Endothelial cell of umbilical vein (primary cell): Measurements from ENCODE around the gene ANKS1A.

ENCODE experiments used
- EZH2 ChIP-seq: IDR thresholded peaks from 2 replicates; pipeline ENCODE4 v1.6.1; 2012; ENCODE audit warnings: borderline replicate concordance, low read depth, mild to moderate bottlenecking, moderate library complexity, low read length, inconsistent platforms; ENCODE audit not compliant: severe bottlenecking
- JUN ChIP-seq: IDR thresholded peaks from 2 replicates; pipeline ENCODE4 v1.6.1; 2011; ENCODE audit warnings: borderline replicate concordance, low read depth; ENCODE audit not compliant: insufficient read length, insufficient read depth
- MYC ChIP-seq: IDR thresholded peaks from one replicate; pipeline ENCODE4 v1.6.1; 2011; ENCODE audit warnings: mild to moderate bottlenecking, low read depth, low read length
- POLR2A ChIP-seq: IDR thresholded peaks from 2 replicates; pipeline ENCODE4 v1.6.1; 2012; ENCODE audit warnings: low read depth, mild to moderate bottlenecking, control low read depth, low read length
- POLR2AphosphoS5 ChIP-seq: IDR thresholded peaks from 2 replicates; pipeline ENCODE4 v1.6.1; 2012; ENCODE audit warnings: low read depth, mild to moderate bottlenecking, control low read depth, low read length, moderate library complexity; ENCODE audit not compliant: insufficient read depth
- TF ChIP-seq, protein P1 (sequence below), 2 donors: IDR thresholded peaks; 1 replicate in 1 of 2; 2 replicates in 1 of 2; pipeline ENCODE4 v1.5.1; 2011; ENCODE audit warnings: low read length in 2 of 2, mild to moderate bottlenecking in 2 of 2, moderate library complexity in 2 of 2, control low read depth in 1 of 2, inconsistent platforms in 1 of 2, low read depth in 1 of 2; ENCODE audit not compliant: insufficient read depth in 1 of 2; ENCODE audit errors: extremely low read depth in 1 of 2

DNA sequence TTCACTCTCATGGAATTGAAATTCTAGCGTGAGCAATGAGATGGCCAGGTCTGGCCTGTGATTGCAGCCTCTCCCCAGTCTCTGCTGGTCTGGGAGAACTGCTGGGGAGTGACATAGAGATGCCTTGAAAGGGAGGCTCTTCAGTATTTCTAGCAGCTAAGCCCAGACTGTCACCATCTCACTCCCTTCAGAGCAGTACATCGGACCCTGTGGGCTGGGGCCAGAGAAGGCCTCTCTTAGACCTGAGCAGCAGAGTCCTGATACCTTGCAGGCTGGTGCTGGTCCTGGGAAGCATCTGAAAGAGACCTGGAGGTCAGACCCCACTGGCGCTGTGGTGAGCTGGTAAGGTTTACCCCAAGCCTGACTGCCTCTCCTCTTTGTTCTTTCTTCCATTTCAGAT lies 164.6 kb downstream of the ANKS1A start:
- TF ChIP-seq MYC (no peak), EZH2 (no peak), POLR2A (no peak), JUN (no peak), POLR2AphosphoS5 (no peak)
- TF ChIP-seq, protein P1, sequence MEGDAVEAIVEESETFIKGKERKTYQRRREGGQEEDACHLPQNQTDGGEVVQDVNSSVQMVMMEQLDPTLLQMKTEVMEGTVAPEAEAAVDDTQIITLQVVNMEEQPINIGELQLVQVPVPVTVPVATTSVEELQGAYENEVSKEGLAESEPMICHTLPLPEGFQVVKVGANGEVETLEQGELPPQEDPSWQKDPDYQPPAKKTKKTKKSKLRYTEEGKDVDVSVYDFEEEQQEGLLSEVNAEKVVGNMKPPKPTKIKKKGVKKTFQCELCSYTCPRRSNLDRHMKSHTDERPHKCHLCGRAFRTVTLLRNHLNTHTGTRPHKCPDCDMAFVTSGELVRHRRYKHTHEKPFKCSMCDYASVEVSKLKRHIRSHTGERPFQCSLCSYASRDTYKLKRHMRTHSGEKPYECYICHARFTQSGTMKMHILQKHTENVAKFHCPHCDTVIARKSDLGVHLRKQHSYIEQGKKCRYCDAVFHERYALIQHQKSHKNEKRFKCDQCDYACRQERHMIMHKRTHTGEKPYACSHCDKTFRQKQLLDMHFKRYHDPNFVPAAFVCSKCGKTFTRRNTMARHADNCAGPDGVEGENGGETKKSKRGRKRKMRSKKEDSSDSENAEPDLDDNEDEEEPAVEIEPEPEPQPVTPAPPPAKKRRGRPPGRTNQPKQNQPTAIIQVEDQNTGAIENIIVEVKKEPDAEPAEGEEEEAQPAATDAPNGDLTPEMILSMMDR (IDR thresholded peaks at IDR 0.05; ENCODE audit: extremely low read depth in 1 of 2, insufficient read depth in 1 of 2, low read depth in 1 of 2, low read length in 2 of 2) = no peak
